GM23338 (cell line): Measurements from ENCODE around the gene TCP11L2.

Source experiments
- CTCF ChIP-seq, 2 experiments: fragments of 200-600 bp in 1 of 2; sonication (generic) in 1 of 2; conservative IDR thresholded peaks; 2 replicates each; pipeline versions ENCODE4 v1.5.1 to v1.6.1; 2016 to 2017; ENCODE audit warnings: antibody characterized with exemption in 2 of 2, low read depth in 2 of 2, mild to moderate bottlenecking in 2 of 2, moderate library complexity in 1 of 2
- ETS1 ChIP-seq: IDR thresholded peaks from 2 replicates; pipeline ENCODE4 v1.6.1; 2016; ENCODE audit warnings: antibody characterized with exemption
- EZH2 ChIP-seq: fragments of 200-600 bp; sonication (generic); IDR thresholded peaks from one replicate; pipeline ENCODE4 v1.8.0; 2017; ENCODE audit warnings: antibody characterized with exemption, mild to moderate bottlenecking, low read depth; ENCODE audit not compliant: unreplicated experiment
- NANOG ChIP-seq: IDR thresholded peaks from 2 replicates; pipeline ENCODE4 v1.6.1; 2016; ENCODE audit warnings: antibody characterized with exemption, borderline replicate concordance
- POLR2AphosphoS5 ChIP-seq: IDR thresholded peaks from 2 replicates; pipeline ENCODE4 v1.6.1; 2016; ENCODE audit warnings: antibody characterized with exemption, low read depth
- REST ChIP-seq: IDR thresholded peaks from one replicate; pipeline ENCODE4 v1.6.1; 2018; ENCODE audit warnings: antibody characterized with exemption; ENCODE audit not compliant: unreplicated experiment
- ZNF114 ChIP-seq: fragments of 250-450 bp; sonication (Bioruptor Pico); IDR thresholded peaks from 2 replicates; pipeline ENCODE4 v1.5.0; 2020; ENCODE audit warnings: mild to moderate bottlenecking, moderate library complexity
- ZNF331 ChIP-seq: fragments of 250-450 bp; sonication (Bioruptor Pico); IDR thresholded peaks from 2 replicates; pipeline ENCODE4 v1.5.0; 2020; ENCODE audit warnings: low read depth, mild to moderate bottlenecking, moderate library complexity

- TF ChIP-seq POLR2AphosphoS5 (no peak), NANOG (no peak), CTCF (conservative IDR thresholded peaks at IDR 0.05; ENCODE audit: low read depth in 2 of 2) (no peak), EZH2 (no peak), ETS1 (no peak), ZNF331 (CRISPR knock-in tag) (no peak), REST (no peak), ZNF114 (no peak)
Observed at GRCh38 chr12:106304001-106304421, 1.5 kb downstream of the TCP11L2 start.
